OCI-LY1 (cell line): ENCODE results near the gene TARM1.

Source experiments
- H2AFZ ChIP-seq: fragments of 200-600 bp; sonication (generic), shearing (Covaris generic); 2 replicates; pipeline ENCODE4 v1.6.0; 2014; ENCODE audit warnings: antibody characterized with exemption, mild to moderate bottlenecking, low read length
- H3F3A ChIP-seq: fragments of 200-600 bp; sonication (generic), shearing (Covaris generic); 2 replicates; pipeline ENCODE4 v1.6.0; 2014; ENCODE audit warnings: mild to moderate bottlenecking, antibody characterized with exemption, low read length, moderate library complexity; ENCODE audit not compliant: insufficient read depth
- H3K27ac ChIP-seq: fragments of 200-600 bp; sonication (generic); 2 replicates; pipeline ENCODE4 v1.5.1; 2014; ENCODE audit warnings: low read length, mixed run types, mild to moderate bottlenecking, low read depth; ENCODE audit not compliant: poor library complexity, severe bottlenecking
- H3K27me3 ChIP-seq: fragments of 200-600 bp; sonication (generic); 2 replicates; pipeline ENCODE4 v1.6.0; 2014; ENCODE audit warnings: antibody characterized with exemption, mild to moderate bottlenecking, low read length, moderate library complexity; ENCODE audit not compliant: insufficient read depth
- H3K36me3 ChIP-seq: fragments of 200-600 bp; sonication (generic); 2 replicates; pipeline ENCODE4 v1.6.1; 2014; ENCODE audit warnings: mild to moderate bottlenecking, antibody characterized with exemption, low read length, moderate library complexity, mixed read lengths; ENCODE audit not compliant: insufficient read depth
- H3K4me1 ChIP-seq: fragments of 200-600 bp; sonication (generic); 2 replicates; pipeline ENCODE4 v1.5.1; 2014; ENCODE audit warnings: mild to moderate bottlenecking, low read length, moderate library complexity; ENCODE audit not compliant: insufficient read depth, severe bottlenecking
- H3K4me2 ChIP-seq: fragments of 200-600 bp; sonication (generic), shearing (Covaris generic); 2 replicates; pipeline ENCODE4 v1.6.1; 2014; ENCODE audit warnings: low read length
- H3K4me3 ChIP-seq: fragments of 200-600 bp; sonication (generic); 2 replicates; pipeline ENCODE4 v1.5.1; 2014; ENCODE audit warnings: low read length, low read depth, mild to moderate bottlenecking, mixed read lengths; ENCODE audit not compliant: poor library complexity, severe bottlenecking
- H3K79me2 ChIP-seq: fragments of 200-600 bp; shearing (Covaris generic); 2 replicates; pipeline ENCODE4 v1.6.1; 2016; ENCODE audit warnings: mixed run types, low read length, mixed read lengths; ENCODE audit not compliant: insufficient read depth
- H3K9ac ChIP-seq: fragments of 200-600 bp; sonication (generic), shearing (Covaris generic); 2 replicates; pipeline ENCODE4 v1.6.1; 2014; ENCODE audit warnings: mild to moderate bottlenecking, low read length, mixed read lengths
- H3K9me2 ChIP-seq: fragments of 200-600 bp; sonication (generic), shearing (Covaris generic); 2 replicates; pipeline ENCODE4 v1.6.1; 2014; ENCODE audit warnings: low read depth, mild to moderate bottlenecking, low read length, mixed read lengths
- H3K9me3 ChIP-seq: fragments of 200-600 bp; shearing (Covaris generic); 2 replicates; pipeline ENCODE4 v1.6.1; 2014; ENCODE audit warnings: low read length, mixed read lengths
- H4K20me1 ChIP-seq: fragments of 200-600 bp; sonication (generic), shearing (Covaris generic); 2 replicates; pipeline ENCODE4 v1.6.0; 2016; ENCODE audit warnings: mild to moderate bottlenecking, low read length; ENCODE audit not compliant: insufficient read depth
- EZH2 ChIP-seq: fragments of 200-600 bp; sonication (generic), shearing (Covaris generic); IDR thresholded peaks from 2 replicates; pipeline ENCODE4 v1.8.0; 2017; ENCODE audit warnings: borderline replicate concordance, mixed run types, mild to moderate bottlenecking, antibody characterized with exemption, low read length, moderate library complexity, mixed read lengths
- TF ChIP-seq, protein P1 (sequence below): fragments of 200-600 bp; sonication (generic), shearing (Covaris generic); IDR thresholded peaks from 2 replicates; pipeline ENCODE4 v1.5.1; 2017; ENCODE audit warnings: mild to moderate bottlenecking, antibody characterized with exemption, low read length, moderate library complexity, mixed read lengths

TARM1 gene

GRCh38 chr19:54108496-54108895, 27.3 kb upstream of the TARM1 start:
- H3K27ac ChIP-seq, result no peak overlapping the region
- peaks cover 63% of the 10 kb centered on the region for H3K36me3 ChIP-seq

GRCh38 chr19:54107876-54108490, 26.8 kb upstream of the TARM1 start:
- Histone ChIP-seq H3K9me2 (no peaks in the 10 kb centered on the region), H2AFZ (no peak overlapping the region), H4K20me1 (no peaks in the 10 kb centered on the region), H3K79me2 (peaks cover 12% of the 10 kb centered on the region), H3K36me3 (peaks cover 63% of the 10 kb centered on the region), H3K9me3 (no peaks in the 10 kb centered on the region), H3K4me3 (no peak overlapping the region), H3F3A (no peaks in the 10 kb centered on the region), H3K4me1 (peaks cover 13% of the 10 kb centered on the region), H3K27ac (no peak overlapping the region), H3K9ac (no peak overlapping the region), H3K4me2 (no peak overlapping the region), H3K27me3 (no peaks in the 10 kb centered on the region)
- TF ChIP-seq, protein P1, sequence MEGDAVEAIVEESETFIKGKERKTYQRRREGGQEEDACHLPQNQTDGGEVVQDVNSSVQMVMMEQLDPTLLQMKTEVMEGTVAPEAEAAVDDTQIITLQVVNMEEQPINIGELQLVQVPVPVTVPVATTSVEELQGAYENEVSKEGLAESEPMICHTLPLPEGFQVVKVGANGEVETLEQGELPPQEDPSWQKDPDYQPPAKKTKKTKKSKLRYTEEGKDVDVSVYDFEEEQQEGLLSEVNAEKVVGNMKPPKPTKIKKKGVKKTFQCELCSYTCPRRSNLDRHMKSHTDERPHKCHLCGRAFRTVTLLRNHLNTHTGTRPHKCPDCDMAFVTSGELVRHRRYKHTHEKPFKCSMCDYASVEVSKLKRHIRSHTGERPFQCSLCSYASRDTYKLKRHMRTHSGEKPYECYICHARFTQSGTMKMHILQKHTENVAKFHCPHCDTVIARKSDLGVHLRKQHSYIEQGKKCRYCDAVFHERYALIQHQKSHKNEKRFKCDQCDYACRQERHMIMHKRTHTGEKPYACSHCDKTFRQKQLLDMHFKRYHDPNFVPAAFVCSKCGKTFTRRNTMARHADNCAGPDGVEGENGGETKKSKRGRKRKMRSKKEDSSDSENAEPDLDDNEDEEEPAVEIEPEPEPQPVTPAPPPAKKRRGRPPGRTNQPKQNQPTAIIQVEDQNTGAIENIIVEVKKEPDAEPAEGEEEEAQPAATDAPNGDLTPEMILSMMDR, result no peak
- TF ChIP-seq EZH2, result no peak

More at GRCh38 chr19:54108496-54108895, 27.3 kb upstream of the TARM1 start:
- H3F3A ChIP-seq, result no peaks in the 10 kb centered on the region
- H3K4me1 ChIP-seq, result peaks cover 10% of the 10 kb centered on the region
- H3K79me2 ChIP-seq, result peaks cover 6% of the 10 kb centered on the region
- H3K4me2 ChIP-seq, result no peak overlapping the region
- H2AFZ ChIP-seq, result no peak overlapping the region
- H3K27me3 ChIP-seq, result no peaks in the 10 kb centered on the region
- no peaks in the 10 kb centered on the region for H3K9me2 ChIP-seq
- no peak for TF ChIP-seq EZH2
- TF ChIP-seq, protein P1, result no peak
- H3K9ac ChIP-seq, result no peak overlapping the region
- H3K4me3 ChIP-seq, result no peak overlapping the region
- no peaks in the 10 kb centered on the region for H4K20me1 ChIP-seq
- no peaks in the 10 kb centered on the region for H3K9me3 ChIP-seq

DNA sequence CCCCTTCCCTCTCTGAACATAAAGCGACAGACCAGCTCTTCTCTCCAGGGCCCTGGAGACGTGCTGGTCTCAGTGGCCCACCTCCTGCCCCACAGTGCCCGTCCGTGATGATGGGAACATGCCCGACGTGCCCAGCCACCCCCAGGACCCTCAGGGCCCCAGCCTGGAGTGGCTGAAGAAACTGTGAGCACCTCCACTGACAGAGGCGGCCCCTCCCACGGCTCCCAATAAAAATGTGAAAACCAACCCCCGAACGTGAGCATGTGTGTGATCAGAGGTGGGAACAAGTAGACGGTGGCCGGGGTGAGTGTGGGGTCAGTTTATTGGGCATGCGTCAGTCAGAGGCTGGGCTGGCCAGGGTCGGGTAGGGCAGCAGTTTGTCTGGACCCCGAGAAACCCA, 25.6 kb upstream of the TARM1 start:
- Histone ChIP-seq H3K27ac (no peak overlapping the region), H3K9me2 (no peaks in the 10 kb centered on the region), H3K9me3 (no peaks in the 10 kb centered on the region)

More for the DNA sequence above, 25.6 kb upstream of the TARM1 start:
- Histone ChIP-seq H4K20me1 (no peaks in the 10 kb centered on the region), H3K4me3 (no peak overlapping the region), H2AFZ (no peak overlapping the region), H3K36me3 (peaks cover 63% of the 10 kb centered on the region), H3K79me2 (peaks cover 12% of the 10 kb centered on the region), H3F3A (no peaks in the 10 kb centered on the region), H3K9ac (no peak overlapping the region), H3K4me2 (no peak overlapping the region), H3K27me3 (no peaks in the 10 kb centered on the region), H3K4me1 (peaks cover 19% of the 10 kb centered on the region)
- TF ChIP-seq EZH2, result no peak
- TF ChIP-seq, protein P1, result no peak
